ENCODE results near the gene MXRA7.

- TF ChIP-seq YY1 (IDR thresholded peaks at IDR 0.05) (no peak), CTCF (IDR thresholded peaks at IDR 0.05; ENCODE audit: low read depth, low read length, missing input control) (no peak), FOXA1 (IDR thresholded peaks at IDR 0.05) (no peak), GABPA (IDR thresholded peaks at IDR 0.05 in 1 of 2, conservative IDR thresholded peaks at IDR 0.05 in 1 of 2) (no peak), TAF1 (conservative IDR thresholded peaks at IDR 0.05) (no peak), JUND (IDR thresholded peaks at IDR 0.05) (no peak), MAX (IDR thresholded peaks at IDR 0.05) (no peak), SP1 (IDR thresholded peaks at IDR 0.05) (no peak), EGR1 (IDR thresholded peaks at IDR 0.05; ENCODE audit: low read depth in 2 of 2) (no peak), HNF4G (IDR thresholded peaks at IDR 0.05) (no peak), REST (IDR thresholded peaks at IDR 0.05) (no peak), ZBTB33 (IDR thresholded peaks at IDR 0.05) (no peak), ATF3 (IDR thresholded peaks at IDR 0.05) (no peak)
Measured at GRCh38 chr17:76720941-76721340, 10.2 kb upstream of the MXRA7 start.

All from liver (tissue), 3 donors.